Measurements from ENCODE around the gene RNF125. TPM values are rescaled to one million over a fixed set of nuclear protein-coding genes. Genes with fewer than 3 reads are reported as not detected.

Gene RNF125
- total and polyA plus RNA-seq, 12 donors = 0.92 to 7.7 (median 2.8) TPM

DNA sequence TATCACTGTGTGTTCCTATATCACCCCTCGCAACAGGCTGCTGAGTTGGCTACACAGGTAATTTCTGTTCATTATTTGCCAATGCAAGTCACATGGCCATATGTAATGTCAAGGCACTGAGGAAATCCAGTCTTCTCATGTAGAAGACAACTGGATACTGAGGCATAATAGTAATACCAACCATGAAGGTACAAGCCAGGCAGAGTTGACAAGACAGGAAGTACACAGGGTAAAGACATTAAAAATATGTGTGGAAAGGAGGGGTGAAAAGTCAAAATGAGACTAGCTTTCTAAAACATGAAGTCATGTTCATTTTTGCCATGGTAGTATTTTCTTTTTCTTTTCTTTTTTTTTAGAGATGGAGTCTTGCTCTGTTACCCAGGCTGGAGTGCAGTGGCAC is 55.6 kb downstream of the RNF125 start:
- no peak for DNase-seq
- no peak overlapping the region for H3K27ac ChIP-seq
- H3K9me3 ChIP-seq = no peaks in the 10 kb centered on the region
- WGBS, 2 donors = 100% methylated on average over 1 of the region's 1 CpG
- no peak overlapping the region for H3K4me3 ChIP-seq
- H3K36me3 ChIP-seq = peaks cover 0 to 23% (median 0%) of the 10 kb centered on the region in 9 donors
- peaks cover 0 to 2% (median 0%) of the 10 kb centered on the region in 9 donors for H3K4me1 ChIP-seq
- no peaks in the 10 kb centered on the region for H3K27me3 ChIP-seq
- TF ChIP-seq, protein P1, sequence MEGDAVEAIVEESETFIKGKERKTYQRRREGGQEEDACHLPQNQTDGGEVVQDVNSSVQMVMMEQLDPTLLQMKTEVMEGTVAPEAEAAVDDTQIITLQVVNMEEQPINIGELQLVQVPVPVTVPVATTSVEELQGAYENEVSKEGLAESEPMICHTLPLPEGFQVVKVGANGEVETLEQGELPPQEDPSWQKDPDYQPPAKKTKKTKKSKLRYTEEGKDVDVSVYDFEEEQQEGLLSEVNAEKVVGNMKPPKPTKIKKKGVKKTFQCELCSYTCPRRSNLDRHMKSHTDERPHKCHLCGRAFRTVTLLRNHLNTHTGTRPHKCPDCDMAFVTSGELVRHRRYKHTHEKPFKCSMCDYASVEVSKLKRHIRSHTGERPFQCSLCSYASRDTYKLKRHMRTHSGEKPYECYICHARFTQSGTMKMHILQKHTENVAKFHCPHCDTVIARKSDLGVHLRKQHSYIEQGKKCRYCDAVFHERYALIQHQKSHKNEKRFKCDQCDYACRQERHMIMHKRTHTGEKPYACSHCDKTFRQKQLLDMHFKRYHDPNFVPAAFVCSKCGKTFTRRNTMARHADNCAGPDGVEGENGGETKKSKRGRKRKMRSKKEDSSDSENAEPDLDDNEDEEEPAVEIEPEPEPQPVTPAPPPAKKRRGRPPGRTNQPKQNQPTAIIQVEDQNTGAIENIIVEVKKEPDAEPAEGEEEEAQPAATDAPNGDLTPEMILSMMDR (IDR thresholded peaks at IDR 0.05) = no peak
- intact Hi-C loops (cut with DNase I) = no loop called here
- no peak for ATAC-seq

DNA sequence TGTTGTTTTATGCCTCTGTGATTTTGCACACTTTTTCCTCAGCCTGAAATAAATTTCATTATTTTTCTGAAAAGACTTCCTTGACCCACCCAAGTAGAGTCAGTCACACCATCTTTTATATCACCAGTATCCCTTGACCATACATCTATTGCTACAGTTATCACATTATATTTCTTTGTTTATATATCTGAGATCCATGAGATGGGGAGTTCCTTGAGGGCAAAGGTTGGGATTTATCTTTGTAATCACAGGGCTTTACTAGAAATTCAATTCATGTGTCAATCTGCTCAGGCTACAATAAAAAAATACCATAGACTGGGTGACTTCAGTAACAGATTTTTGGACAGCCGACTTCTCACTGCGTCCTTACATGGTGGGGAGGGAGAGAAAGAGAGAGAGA is 60.2 kb downstream of the RNF125 start:
- Histone ChIP-seq H3K27ac (no peak overlapping the region), H3K36me3 (peaks cover 0 to 5% (median 0%) of the 10 kb centered on the region in 9 donors), H3K4me3 (no peak overlapping the region), H3K9me3 (peaks cover 0 to 4% (median 0%) of the 10 kb centered on the region in 11 donors), H3K27me3 (no peaks in the 10 kb centered on the region), H3K4me1 (peaks cover 0 to 9% (median 2%) of the 10 kb centered on the region in 9 donors)
- intact Hi-C loops (cut with DNase I) = no loop called here
- DNase-seq = no peak
- no peak for ATAC-seq
- WGBS, 2 donors = 85 to 96% methylated on average over 2 of the region's 2 CpGs
- TF ChIP-seq, protein P1 (IDR thresholded peaks at IDR 0.05) = no peak

DNA sequence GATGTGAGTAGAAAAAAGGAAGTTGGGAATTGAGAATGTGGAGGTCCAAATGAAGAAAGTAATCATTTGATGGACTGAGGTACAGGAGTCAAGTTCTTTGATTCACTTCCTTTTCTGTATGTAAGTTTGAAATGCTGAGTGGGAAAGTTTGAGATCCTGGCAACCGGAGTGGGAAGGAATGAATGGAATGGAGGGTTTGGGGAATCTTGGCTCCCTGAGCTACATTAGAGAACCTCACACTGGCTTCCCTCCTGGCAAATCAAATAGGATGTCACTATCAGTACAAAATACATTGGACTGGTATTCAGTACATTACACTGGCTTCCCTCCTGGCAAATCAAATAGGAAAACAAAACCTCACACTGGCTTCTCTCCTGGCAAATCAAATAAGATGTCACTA is 63.3 kb downstream of the RNF125 start:
- no peaks in the 10 kb centered on the region for H3K27me3 ChIP-seq
- H3K4me3 ChIP-seq = no peak overlapping the region
- ATAC-seq (no peak), DNase-seq (no peak)
- H3K27ac ChIP-seq = no peak overlapping the region
- peaks cover 0 to 4% (median 0%) of the 10 kb centered on the region in 11 donors for H3K9me3 ChIP-seq
- TF ChIP-seq, protein P1 (IDR thresholded peaks at IDR 0.05) = no peak
- H3K4me1 ChIP-seq = peaks cover 0 to 37% (median 16%) of the 10 kb centered on the region in 9 donors
- WGBS, 2 donors = 38 to 58% methylated on average over 1 of the region's 1 CpG
- no peaks in the 10 kb centered on the region for H3K36me3 ChIP-seq
- intact Hi-C loops (cut with DNase I) = loop anchor here in 3 of 10 donors (10.0 kb wide), 2 partner anchors 57 to 137 kb away; partner anchors contain the start of gene TRAPPC8 (in 2 of the 3)

DNA sequence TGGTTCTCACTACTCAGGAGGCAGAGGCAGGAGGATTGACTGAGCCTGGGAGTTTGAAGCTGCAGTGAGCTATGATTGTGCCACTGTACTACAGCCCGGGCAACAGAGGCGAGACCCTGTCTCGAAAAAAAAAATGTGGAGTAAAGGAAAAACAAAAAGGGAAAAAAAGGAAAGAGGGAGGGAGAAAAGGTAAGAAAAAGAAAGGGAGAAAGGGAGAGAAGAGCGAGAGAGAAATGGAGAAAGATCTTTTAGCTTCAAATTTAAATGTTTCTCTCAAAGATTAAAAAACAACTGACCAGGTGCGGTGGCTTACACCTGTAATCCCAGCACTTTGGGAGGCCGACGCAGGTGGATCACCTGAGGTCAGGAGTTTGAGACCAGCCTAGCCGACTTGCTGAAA is 65.2 kb downstream of the RNF125 start:
- ATAC-seq (no peak), DNase-seq (no peak)
- Histone ChIP-seq H3K9me3 (peaks cover 0 to 4% (median 0%) of the 10 kb centered on the region in 11 donors), H3K4me1 (peaks cover 0 to 37% (median 16%) of the 10 kb centered on the region in 9 donors), H3K27ac (peak overlapping the region in 1 of 10 donors; percentile 78), H3K27me3 (no peaks in the 10 kb centered on the region), H3K4me3 (no peak overlapping the region), H3K36me3 (no peaks in the 10 kb centered on the region)
- 97 to 98% methylated on average over 8 of the region's 8 CpGs for WGBS, 2 donors
- TF ChIP-seq, protein P1 (IDR thresholded peaks at IDR 0.05) = no peak
- intact Hi-C loops (cut with DNase I) = loop anchor here in 4 of 10 donors (2.0 to 10.0 kb wide), 3 partner anchors 59 to 139 kb away; partner anchors contain the start of genes TRAPPC8 (in 2 of the 4) and RNF125 (in 1 of the 4)

All from heart right ventricle (tissue), 16 donors.